GM13977 (cell line): ENCODE measurements around the gene TEKT3.

ENCODE experiments used
- DNase-seq: peaks from one replicate; pipeline ENCODE4 v3.0.0; 2012; ENCODE audit warnings: low spot score
- CTCF ChIP-seq: IDR thresholded peaks from 2 replicates; pipeline ENCODE4 v1.5.1; 2012; ENCODE audit warnings: mild to moderate bottlenecking, control low read depth; ENCODE audit not compliant: insufficient read depth; ENCODE audit errors: extremely low read depth, missing control alignments
- in situ Hi-C: fragments of 300-500 bp; cut with MboI; formaldehyde crosslinking; loops from one replicate; pipeline ENCODE4 v1.12.0; 2022; ENCODE audit warnings: low sequenced_read_pairs, low pct_unique_long_range_greater_than_20kb, mixed read lengths, inconsistent platforms; ENCODE audit not compliant: unreplicated experiment

The TEKT3 gene

GRCh38 chr17:15361151-15361550, 19.8 kb upstream of the TEKT3 start:
- in situ Hi-C loops, result no loop called here
- no peak for TF ChIP-seq CTCF
- no peak for DNase-seq

GRCh38 chr17:15354256-15354655, 12.9 kb upstream of the TEKT3 start:
- DNase-seq, result no peak
- TF ChIP-seq CTCF, result no peak
- in situ Hi-C loops, result no loop called here

- TF ChIP-seq CTCF, result no peak
- in situ Hi-C loops, result no loop called here
- DNase-seq, result no peak
Observed at GRCh38 chr17:15351925-15352324, 10.5 kb upstream of the TEKT3 start.

- no peak for DNase-seq
- in situ Hi-C loops, result no loop called here
Observed at GRCh38 chr17:15351478-15351840, 10.1 kb upstream of the TEKT3 start.

GRCh38 chr17:15350777-15351477, 9.5 kb upstream of the TEKT3 start:
- no peak for TF ChIP-seq CTCF
- DNase-seq, result no peak
- in situ Hi-C loops, result no loop called here

More at GRCh38 chr17:15351478-15351840, 10.1 kb upstream of the TEKT3 start:
- TF ChIP-seq CTCF, result no peak

- DNase-seq, result no peak
- in situ Hi-C loops, result no loop called here
- TF ChIP-seq CTCF, result no peak
Observed at GRCh38 chr17:15349119-15349518, 7.7 kb upstream of the TEKT3 start.

- DNase-seq, result no peak
- TF ChIP-seq CTCF, result no peak
- in situ Hi-C loops, result no loop called here
Observed at GRCh38 chr17:15348021-15348420, 6.6 kb upstream of the TEKT3 start.
